Mucosa of descending colon (tissue), 3 donors: ENCODE results near the gene MFSD11. TPM values are rescaled to one million over a fixed set of nuclear protein-coding genes. Genes with fewer than 3 reads are reported as not detected.
"Not testable (repeated sequence)": the region's sequence is repeated elsewhere in the genome, so short reads cannot be mapped to it uniquely, and the experiment has no call there.

Source experiments
- ATAC-seq: fragments of 200-7000 bp; cut with Tn5 transposase; one replicate; pipeline ENCODE4 v1.9.1; 2020; ENCODE audit warnings: mild to moderate bottlenecking, moderate library complexity
- DNase-seq, 3 donors: peaks; one replicate each; pipeline ENCODE4 v3.0.0-alpha.2; 2020
- H3K36me3 ChIP-seq: fragments of 200-600 bp; one replicate; pipeline ENCODE4 v1.8.0; 2021; ENCODE audit warnings: low read depth, mild to moderate bottlenecking
- H3K4me1 ChIP-seq: fragments of 200-600 bp; one replicate; pipeline ENCODE4 v1.8.0; 2021; ENCODE audit warnings: low read depth, mild to moderate bottlenecking
- H3K4me3 ChIP-seq: fragments of 200-600 bp; one replicate; pipeline ENCODE4 v1.8.0; 2021; ENCODE audit warnings: mild to moderate bottlenecking
- H3K9me3 ChIP-seq: fragments of 200-600 bp; one replicate; pipeline ENCODE4 v1.8.0; 2021; ENCODE audit warnings: mild to moderate bottlenecking
- CTCF ChIP-seq: fragments of 200-600 bp; IDR thresholded peaks from one replicate; pipeline ENCODE4 v1.8.0; 2022; ENCODE audit warnings: antibody characterized with exemption, mild to moderate bottlenecking
- intact Hi-C, 2 donors: fragments of 100-400 bp; cut with DNase I in 1 of 2; cut with micrococcal nuclease in 1 of 2; formaldehyde crosslinking; loops; one replicate each; pipeline versions ENCODE4 v1.11.0 to v1.11.1; 2022; cut with DNase I, micrococcal nuclease
- total RNA-seq, 3 donors: library from RNA; stranded (reverse); fragmentation: NEBNext Ultra II Directional in 2 of 3; extraction: Animal tissue kit (Norgen Biotek cat#: 25700) in 2 of 3; gene quantifications; one replicate each; pipeline versions ENCODE4 v1.2.1 to v1.2.4, GENCODE V29; 2021 to 2023
- donor health status: DM: no; HTN: no; CAD: no; lungs with moderate emphysema.
- donor health status: DM: no; HTN: no; CAD: no.
- donor health status: DM: no; HTN: yes; CAD: no.

Gene MFSD11
- total RNA-seq, 3 donors from 2014 or later = 31.2 to 38.2 (median 33.2) TPM

DNA sequence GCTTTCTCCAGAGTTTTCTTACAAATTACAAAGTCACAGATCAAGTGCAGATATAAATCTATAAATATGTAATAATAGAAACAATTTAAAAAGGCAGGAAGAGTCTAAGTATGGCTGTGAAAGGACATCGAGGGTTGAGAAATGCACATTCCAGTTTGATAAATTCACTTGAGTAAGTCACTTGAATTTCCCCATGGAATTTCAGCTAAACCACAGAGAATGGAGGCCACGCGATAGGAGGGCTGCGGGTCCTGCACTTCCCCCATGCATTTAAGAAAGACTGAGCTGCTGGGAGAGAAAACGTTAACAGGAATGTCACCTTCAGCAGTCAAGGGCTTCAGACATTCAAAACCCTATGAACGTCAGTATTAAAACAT, 21.1 kb upstream of the MFSD11 start:
- no peaks in the 10 kb centered on the region for H3K9me3 ChIP-seq
- H3K4me3 ChIP-seq = no peak overlapping the region
- peaks cover 2% of the 10 kb centered on the region for H3K4me1 ChIP-seq
- DNase-seq (no peak), ATAC-seq (no peak)
- no peak for TF ChIP-seq CTCF
- intact Hi-C loops = no loop called here
- peaks cover 33% of the 10 kb centered on the region for H3K36me3 ChIP-seq

DNA sequence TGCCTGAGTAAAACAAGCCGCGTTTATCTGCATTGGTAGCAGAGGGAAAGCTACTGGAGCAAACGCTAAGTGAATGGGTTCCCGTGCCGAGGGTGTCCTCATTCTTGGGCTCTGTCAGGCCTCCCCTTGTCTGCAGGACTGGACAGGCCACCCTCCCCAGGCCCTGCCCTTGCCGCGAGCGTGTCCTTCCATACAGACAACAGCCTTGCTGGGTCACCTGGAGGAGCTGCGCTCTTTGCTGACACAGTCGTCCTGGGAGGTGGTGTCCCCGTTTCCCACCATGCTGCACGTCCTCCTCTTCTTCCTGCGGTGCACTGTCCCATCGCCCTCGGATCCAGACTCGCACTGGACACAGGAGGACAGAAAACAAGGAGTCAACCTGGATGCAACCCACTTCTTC, 19.4 kb upstream of the MFSD11 start:
- Histone ChIP-seq H3K9me3 (no peaks in the 10 kb centered on the region), H3K4me1 (peaks cover 2% of the 10 kb centered on the region), H3K36me3 (peaks cover 38% of the 10 kb centered on the region), H3K4me3 (no peak overlapping the region)
- TF ChIP-seq CTCF = no peak
- DNase-seq = no peak
- ATAC-seq = no peak
- intact Hi-C loops = no loop called here

GRCh38 chr17:76720211-76720610, 17.7 kb upstream of the MFSD11 start:
- TF ChIP-seq CTCF = no peak
- H3K36me3 ChIP-seq = peaks cover 38% of the 10 kb centered on the region
- DNase-seq = no peak
- ATAC-seq = no peak
- no peaks in the 10 kb centered on the region for H3K9me3 ChIP-seq
- H3K4me1 ChIP-seq = peaks cover 16% of the 10 kb centered on the region
- no peak overlapping the region for H3K4me3 ChIP-seq
- intact Hi-C loops = no loop called here

GRCh38 chr17:76720941-76721340, 17.0 kb upstream of the MFSD11 start:
- no peak for DNase-seq
- no peak for ATAC-seq
- no peaks in the 10 kb centered on the region for H3K9me3 ChIP-seq
- H3K4me1 ChIP-seq = peaks cover 19% of the 10 kb centered on the region
- intact Hi-C loops = no loop called here
- peaks cover 38% of the 10 kb centered on the region for H3K36me3 ChIP-seq
- no peak for TF ChIP-seq CTCF
- H3K4me3 ChIP-seq = no peak overlapping the region

DNA sequence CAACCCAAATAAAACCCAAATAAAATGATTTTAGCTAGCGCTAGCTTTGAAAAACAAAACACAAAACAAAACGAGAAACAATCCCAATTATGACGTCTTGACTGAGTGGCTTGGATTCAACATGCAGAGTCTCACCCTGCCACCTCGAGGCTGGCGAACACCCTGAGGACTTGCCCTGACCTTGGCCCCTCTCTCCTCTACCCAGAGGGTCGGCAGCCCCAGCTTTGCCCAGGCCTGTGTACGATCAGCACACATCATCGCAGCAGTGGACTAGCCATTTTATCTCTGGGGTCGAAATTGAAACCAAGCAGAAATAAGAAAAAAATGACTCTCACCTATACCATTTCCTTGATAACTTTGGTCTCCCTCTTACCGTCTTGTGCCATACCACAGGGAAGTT, 16.5 kb upstream of the MFSD11 start:
- no peaks in the 10 kb centered on the region for H3K9me3 ChIP-seq
- TF ChIP-seq CTCF = no peak
- no peak for ATAC-seq
- no peak overlapping the region for H3K4me3 ChIP-seq
- intact Hi-C loops = no loop called here
- no peak for DNase-seq
- H3K4me1 ChIP-seq = peaks cover 19% of the 10 kb centered on the region
- H3K36me3 ChIP-seq = peaks cover 38% of the 10 kb centered on the region

DNA sequence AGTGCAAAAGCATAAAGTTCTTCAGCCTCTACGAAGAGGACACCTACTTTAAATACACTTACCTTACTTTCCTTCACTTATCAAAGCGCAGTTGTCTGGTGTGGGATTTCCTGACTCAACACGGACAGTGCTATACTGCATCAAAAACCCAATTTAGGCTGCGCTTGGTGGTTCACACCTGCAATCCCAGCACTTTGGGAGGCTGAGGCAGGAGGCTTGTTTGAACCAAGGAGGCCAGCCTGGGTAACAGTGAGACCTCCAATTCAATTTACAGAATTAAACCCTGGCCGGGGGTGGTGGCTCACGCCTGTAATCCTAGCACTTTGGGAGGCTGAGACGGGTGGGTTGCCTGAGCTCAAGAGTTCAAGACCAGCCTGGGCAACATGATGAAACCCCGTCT, 15.6 kb upstream of the MFSD11 start:
- ATAC-seq (no peak), DNase-seq (no peak)
- no peaks in the 10 kb centered on the region for H3K9me3 ChIP-seq
- H3K4me3 ChIP-seq = no peak overlapping the region
- intact Hi-C loops = no loop called here
- H3K4me1 ChIP-seq = peaks cover 19% of the 10 kb centered on the region
- no peak for TF ChIP-seq CTCF
- H3K36me3 ChIP-seq = peaks cover 35% of the 10 kb centered on the region

- H3K36me3 ChIP-seq = peaks cover 34% of the 10 kb centered on the region
- H3K4me1 ChIP-seq = peaks cover 24% of the 10 kb centered on the region
- H3K9me3 ChIP-seq, ATAC-seq, DNase-seq, H3K4me3 ChIP-seq, intact Hi-C loops: not testable (repeated sequence)
Measured at GRCh38 chr17:76722977-76723376, 14.9 kb upstream of the MFSD11 start.
